IMR-90 (cell line): ENCODE measurements around the gene MRPL41. TPM values are rescaled to one million over a fixed set of nuclear protein-coding genes. Genes with fewer than 3 reads are reported as not detected.

ENCODE experiments used
- ATAC-seq: fragments of 200-7000 bp; cut with Tn5 transposase; 2 replicates; pipeline ENCODE4 v1.9.1; 2020; ENCODE audit warnings: low read depth, mild to moderate bottlenecking, moderate library complexity
- BruUV-seq: library from RNA; stranded (reverse); fragments of 400-500 nt; replicated peaks from 2 replicates; lab custom pipeline; 2021; lab: Mats Ljungman, UMichigan
- CTCF ChIA-PET: fragments of 300-600 bp; formaldehyde crosslinking; extraction: SDS; loops from one replicate; lab custom pipeline; 2021; ENCODE audit warnings: antibody characterized with exemption; lab: Yijun Ruan, JAX
- POLR2A ChIA-PET: fragments of 300-600 bp; sonication (Branson Sonifier 250); formaldehyde crosslinking; loops from one replicate; lab custom pipeline; 2022; ENCODE audit warnings: antibody characterized with exemption; ENCODE audit not compliant: unreplicated experiment; lab: Charles Lee
- DNase-seq: peaks from one replicate; pipeline ENCODE4 v3.0.0; 2013
- H2AFZ ChIP-seq: replicated peaks from 2 replicates; pipeline ENCODE3; 2013; ENCODE audit warnings: low read length, mild to moderate bottlenecking; ENCODE audit not compliant: poor library complexity
- H2AK5ac ChIP-seq: 2 replicates; pipeline ENCODE4 v1.6.1; 2013; ENCODE audit warnings: low read depth, low read length, inconsistent platforms
- H2AK9ac ChIP-seq: replicated peaks from 2 replicates; pipeline ENCODE3; 2013; ENCODE audit warnings: mild to moderate bottlenecking, low read depth, low read length, moderate library complexity; ENCODE audit not compliant: poor library complexity
- H2BK120ac ChIP-seq: 2 replicates; pipeline ENCODE4 v1.6.1; 2013; ENCODE audit warnings: low read depth, low read length, inconsistent platforms
- H2BK15ac ChIP-seq: 3 replicates; pipeline ENCODE4 v1.6.1; 2013; ENCODE audit warnings: low read depth, low read length, inconsistent platforms
- H2BK20ac ChIP-seq: 2 replicates; pipeline ENCODE4 v1.6.1; 2013; ENCODE audit warnings: low read depth, mild to moderate bottlenecking, inconsistent platforms, low read length, moderate library complexity
- H2BK5ac ChIP-seq: 2 replicates; pipeline ENCODE4 v1.6.1; 2013; ENCODE audit warnings: mild to moderate bottlenecking, low read depth, low read length, inconsistent platforms; ENCODE audit not compliant: poor library complexity, severe bottlenecking
- H3K14ac ChIP-seq: replicated peaks from 2 replicates; pipeline ENCODE4 v1.6.1; 2013; ENCODE audit warnings: low read depth, low read length, inconsistent platforms
- H3K18ac ChIP-seq: 2 replicates; pipeline ENCODE4 v1.6.1; 2013; ENCODE audit warnings: low read depth, low read length, control low read depth
- H3K23ac ChIP-seq: 2 replicates; pipeline ENCODE4 v1.6.1; 2013; ENCODE audit warnings: low read depth, low read length, inconsistent platforms
- H3K27ac ChIP-seq: 2 replicates; pipeline ENCODE4 v1.5.1; 2013; ENCODE audit warnings: mild to moderate bottlenecking, control low read depth, low read length; ENCODE audit not compliant: insufficient read depth
- H3K27me3 ChIP-seq: 2 replicates; pipeline ENCODE4 v1.6.1; 2013; ENCODE audit warnings: low read length; ENCODE audit not compliant: control insufficient read depth, insufficient read depth
- H3K36me3 ChIP-seq: 2 replicates; pipeline ENCODE4 v1.6.1; 2013; ENCODE audit warnings: low read length, mixed read lengths; ENCODE audit not compliant: control insufficient read depth, insufficient read depth
- H3K4ac ChIP-seq: 2 replicates; pipeline ENCODE4 v1.6.1; 2013; ENCODE audit warnings: low read depth, low read length, inconsistent platforms
- H3K4me1 ChIP-seq: 2 replicates; pipeline ENCODE4 v1.6.1; 2013; ENCODE audit warnings: low read length, mixed read lengths; ENCODE audit not compliant: control insufficient read depth, insufficient read depth
- H3K4me2 ChIP-seq: 2 replicates; pipeline ENCODE4 v1.6.1; 2013; ENCODE audit warnings: low read depth, mild to moderate bottlenecking, control low read depth, low read length, moderate library complexity
- H3K4me3 ChIP-seq: 2 replicates; pipeline ENCODE4 v1.5.1; 2013; ENCODE audit warnings: low read depth, mild to moderate bottlenecking, control low read depth, low read length, moderate library complexity; ENCODE audit not compliant: insufficient read depth
- H3K56ac ChIP-seq: 2 replicates; pipeline ENCODE4 v1.6.1; 2013; ENCODE audit warnings: low read length, inconsistent platforms; ENCODE audit not compliant: insufficient read depth; ENCODE audit errors: extremely low read depth
- H3K79me1 ChIP-seq, 2 experiments: 2 replicates each; pipeline ENCODE4 v1.6.1; 2013; ENCODE audit warnings: low read length in 2 of 2, inconsistent platforms in 1 of 2, low read depth in 1 of 2
- H3K9ac ChIP-seq: 2 replicates; pipeline ENCODE4 v1.6.1; 2013; ENCODE audit warnings: low read depth, low read length, control low read depth
- H3K9me1 ChIP-seq: 2 replicates; pipeline ENCODE4 v1.6.1; 2013; ENCODE audit warnings: low read length, inconsistent platforms; ENCODE audit not compliant: insufficient read depth
- H3K9me3 ChIP-seq: 2 replicates; pipeline ENCODE4 v1.6.1; 2013; ENCODE audit warnings: low read length; ENCODE audit not compliant: control insufficient read depth, insufficient read depth
- H4K20me1 ChIP-seq: 2 replicates; pipeline ENCODE4 v1.6.1; 2013; ENCODE audit warnings: low read length, inconsistent platforms; ENCODE audit not compliant: insufficient read depth
- H4K5ac ChIP-seq: 2 replicates; pipeline ENCODE4 v1.6.1; 2013; ENCODE audit warnings: mild to moderate bottlenecking, low read depth, low read length, control low read depth
- H4K8ac ChIP-seq, 2 experiments: 2 replicates each; pipeline ENCODE4 v1.6.1; 2013; ENCODE audit warnings: low read depth in 2 of 2, low read length in 2 of 2, control low read depth in 1 of 2, inconsistent platforms in 1 of 2
- H4K91ac ChIP-seq: 2 replicates; pipeline ENCODE4 v1.6.1; 2013; ENCODE audit warnings: low read depth, low read length, inconsistent platforms; ENCODE audit not compliant: insufficient read depth
- BHLHE40 ChIP-seq: fragments of 150-350 bp; IDR thresholded peaks from 2 replicates; pipeline ENCODE4 v1.6.1; 2016; ENCODE audit warnings: mild to moderate bottlenecking, low read depth, low read length
- CEBPB ChIP-seq: IDR thresholded peaks from 2 replicates; pipeline ENCODE4 v1.6.1; 2012; ENCODE audit warnings: low read depth, low read length, improper control_type of control experiment
- CHD1 ChIP-seq: IDR thresholded peaks from 2 replicates; pipeline ENCODE4 v1.6.1; 2012; ENCODE audit warnings: low read depth, low read length, improper control_type of control experiment
- FOS ChIP-seq: fragments of 150-350 bp; IDR thresholded peaks from 2 replicates; pipeline ENCODE4 v1.6.1; 2016; ENCODE audit warnings: low read depth, low read length
- MAFK ChIP-seq: IDR thresholded peaks from 2 replicates; pipeline ENCODE4 v1.6.1; 2012; ENCODE audit warnings: low read depth, low read length, improper control_type of control experiment
- MAZ ChIP-seq: IDR thresholded peaks from 2 replicates; pipeline ENCODE4 v1.6.1; 2012; ENCODE audit warnings: low read depth, mild to moderate bottlenecking, low read length, improper control_type of control experiment, moderate library complexity, borderline replicate concordance
- MXI1 ChIP-seq: IDR thresholded peaks from 2 replicates; pipeline ENCODE4 v1.6.1; 2012; ENCODE audit warnings: low read depth, mild to moderate bottlenecking, low read length, moderate library complexity, borderline replicate concordance
- NFE2L2 ChIP-seq: fragments of 150-350 bp; IDR thresholded peaks from 2 replicates; pipeline ENCODE4 v1.6.1; 2016; ENCODE audit warnings: low read depth, mild to moderate bottlenecking, low read length
- POLR2A ChIP-seq: IDR thresholded peaks from 2 replicates; pipeline ENCODE4 v1.6.1; 2012; ENCODE audit warnings: mild to moderate bottlenecking, low read depth, low read length
- RAD21 ChIP-seq: IDR thresholded peaks from 2 replicates; pipeline ENCODE4 v1.6.1; 2012; ENCODE audit warnings: low read length, improper control_type of control experiment
- RCOR1 ChIP-seq: IDR thresholded peaks from 2 replicates; pipeline ENCODE4 v1.6.1; 2012; ENCODE audit warnings: mild to moderate bottlenecking, low read length, improper control_type of control experiment; ENCODE audit not compliant: insufficient replicate concordance
- RFX5 ChIP-seq: IDR thresholded peaks from 2 replicates; pipeline ENCODE4 v1.8.0; 2012; ENCODE audit warnings: low read depth, mild to moderate bottlenecking, low read length, moderate library complexity
- SMC3 ChIP-seq: fragments of 150-350 bp; IDR thresholded peaks from 2 replicates; pipeline ENCODE4 v1.6.1; 2016; ENCODE audit warnings: low read depth, mild to moderate bottlenecking, antibody characterized with exemption, low read length, moderate library complexity
- WGBS, 2 experiments: methylation state at CpG; one replicate each; pipeline versions ENCODE4 v1.1.5 to v1.1.7; 2013; ENCODE audit warnings: missing lambda C conversion rate in 2 of 2; ENCODE audit not compliant: insufficient read length in 1 of 2; ENCODE audit errors: extremely low coverage in 2 of 2; 5-methylcytosine and 5-hydroxymethylcytosine counted together
- dilution Hi-C: fragments of 300-500 bp; cut with HindIII; formaldehyde crosslinking; loops from one replicate; pipeline ENCODE4 v1.14.3; 2018; ENCODE audit warnings: low sequenced_read_pairs; ENCODE audit not compliant: unreplicated experiment
- in situ Hi-C: fragments of 300-500 bp; cut with MboI; formaldehyde crosslinking; loops from 3 replicates; pipeline ENCODE4 v1.14.3; 2019; ENCODE audit warnings: low sequenced_read_pairs, inconsistent platforms, mixed read lengths
- intact Hi-C: fragments of 100-400 bp; cut with micrococcal nuclease; formaldehyde crosslinking; loops from 2 replicates; pipeline ENCODE4 v1.10.0; 2022
- polyA plus RNA-seq, 3 experiments: library from polyadenylated mRNA; depleted of rRNA; stranded (reverse); fragments of >200 nt; gene quantifications; 2 replicates each; pipeline ENCODE4 v1.2.3, GENCODE V29; 2012; ENCODE audit warnings: low replicate concordance in 1 of 3
- total RNA-seq: library from RNA; depleted of rRNA; stranded (reverse); fragments of >200 nt; gene quantifications from 2 replicates; pipeline ENCODE4 v1.2.3, GENCODE V29; 2012
- TF ChIP-seq, protein P1 (sequence below): fragments of 150-350 bp; IDR thresholded peaks from 2 replicates; pipeline ENCODE4 v1.6.1; 2016; ENCODE audit warnings: low read depth, mild to moderate bottlenecking, low read length, moderate library complexity, borderline replicate concordance
- TF ChIP-seq, protein P2 (sequence below): conservative IDR thresholded peaks from 2 replicates; pipeline ENCODE4 v1.5.1; 2012; ENCODE audit warnings: mild to moderate bottlenecking, low read depth, low read length, improper control_type of control experiment

Gene MRPL41
- total and polyA plus RNA-seq, 2 of the 4 experiments (the other 2 are of a cell fraction): 15.6 to 38.9 TPM

DNA sequence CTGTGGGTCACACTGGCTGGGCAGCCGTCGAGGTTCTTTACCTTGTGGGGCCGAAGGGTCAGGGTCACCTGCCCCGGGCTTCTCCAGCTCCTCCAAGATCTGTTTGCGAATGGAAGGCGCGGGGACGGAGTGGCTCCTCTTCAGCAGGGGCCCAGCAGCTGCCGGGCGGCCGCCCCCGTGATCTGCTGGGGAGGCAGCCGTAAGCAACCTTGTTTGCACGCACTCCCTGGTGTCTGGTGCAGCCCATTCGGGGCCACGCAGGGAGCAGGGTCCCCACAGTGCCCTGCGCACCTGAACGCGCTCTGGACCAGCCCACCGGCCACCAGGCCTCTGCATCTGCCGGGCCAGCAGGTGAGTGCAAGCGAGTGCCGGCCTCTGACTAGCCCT lies 36.3 kb upstream of the MRPL41 start:
- H2AK5ac ChIP-seq: no peak overlapping the region
- H3K4me1 ChIP-seq: no peaks in the 10 kb centered on the region
- no peaks in the 10 kb centered on the region for H3K79me1 ChIP-seq
- H3K14ac ChIP-seq: no peak overlapping the region
- no peak overlapping the region for H3K4ac ChIP-seq
- in situ Hi-C loops: no loop called here
- no peak overlapping the region for H3K27ac ChIP-seq
- TF ChIP-seq, protein P1, sequence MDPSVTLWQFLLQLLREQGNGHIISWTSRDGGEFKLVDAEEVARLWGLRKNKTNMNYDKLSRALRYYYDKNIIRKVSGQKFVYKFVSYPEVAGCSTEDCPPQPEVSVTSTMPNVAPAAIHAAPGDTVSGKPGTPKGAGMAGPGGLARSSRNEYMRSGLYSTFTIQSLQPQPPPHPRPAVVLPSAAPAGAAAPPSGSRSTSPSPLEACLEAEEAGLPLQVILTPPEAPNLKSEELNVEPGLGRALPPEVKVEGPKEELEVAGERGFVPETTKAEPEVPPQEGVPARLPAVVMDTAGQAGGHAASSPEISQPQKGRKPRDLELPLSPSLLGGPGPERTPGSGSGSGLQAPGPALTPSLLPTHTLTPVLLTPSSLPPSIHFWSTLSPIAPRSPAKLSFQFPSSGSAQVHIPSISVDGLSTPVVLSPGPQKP: no peak
- TF ChIP-seq RFX5 (no peak), CEBPB (no peak), RCOR1 (no peak), NFE2L2 (no peak), CHD1 (no peak), MAFK (no peak), SMC3 (no peak), MAZ (no peak), RAD21 (no peak), MXI1 (no peak), BHLHE40 (no peak), POLR2A (no peak), FOS (no peak)
- TF ChIP-seq, protein P2, sequence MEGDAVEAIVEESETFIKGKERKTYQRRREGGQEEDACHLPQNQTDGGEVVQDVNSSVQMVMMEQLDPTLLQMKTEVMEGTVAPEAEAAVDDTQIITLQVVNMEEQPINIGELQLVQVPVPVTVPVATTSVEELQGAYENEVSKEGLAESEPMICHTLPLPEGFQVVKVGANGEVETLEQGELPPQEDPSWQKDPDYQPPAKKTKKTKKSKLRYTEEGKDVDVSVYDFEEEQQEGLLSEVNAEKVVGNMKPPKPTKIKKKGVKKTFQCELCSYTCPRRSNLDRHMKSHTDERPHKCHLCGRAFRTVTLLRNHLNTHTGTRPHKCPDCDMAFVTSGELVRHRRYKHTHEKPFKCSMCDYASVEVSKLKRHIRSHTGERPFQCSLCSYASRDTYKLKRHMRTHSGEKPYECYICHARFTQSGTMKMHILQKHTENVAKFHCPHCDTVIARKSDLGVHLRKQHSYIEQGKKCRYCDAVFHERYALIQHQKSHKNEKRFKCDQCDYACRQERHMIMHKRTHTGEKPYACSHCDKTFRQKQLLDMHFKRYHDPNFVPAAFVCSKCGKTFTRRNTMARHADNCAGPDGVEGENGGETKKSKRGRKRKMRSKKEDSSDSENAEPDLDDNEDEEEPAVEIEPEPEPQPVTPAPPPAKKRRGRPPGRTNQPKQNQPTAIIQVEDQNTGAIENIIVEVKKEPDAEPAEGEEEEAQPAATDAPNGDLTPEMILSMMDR: no peak
- H4K20me1 ChIP-seq: no peaks in the 10 kb centered on the region
- 78% methylated on average over 13 of the region's 23 CpGs; no CpG with 5 or more reads in 1 of the 2 experiments for WGBS, 2 experiments
- H2BK120ac ChIP-seq: no peak overlapping the region
- no peak overlapping the region for H2AFZ ChIP-seq
- H3K23ac ChIP-seq: no peak overlapping the region
- no peaks in the 10 kb centered on the region for H3K9me3 ChIP-seq
- H2BK15ac ChIP-seq: no peak overlapping the region
- no peak overlapping the region for H3K4me3 ChIP-seq
- no TSS peak for BruUV-seq
- ATAC-seq (no peak), DNase-seq (no peak)
- no peak overlapping the region for H4K5ac ChIP-seq
- CTCF ChIA-PET: no interaction called here
- no peak overlapping the region for H2AK9ac ChIP-seq
- intact Hi-C loops: no loop called here
- no peak overlapping the region for H2BK5ac ChIP-seq
- no peak overlapping the region for H4K91ac ChIP-seq
- no peak overlapping the region for H3K9ac ChIP-seq
- no peaks in the 10 kb centered on the region for H3K36me3 ChIP-seq
- H3K18ac ChIP-seq: no peak overlapping the region
- no peaks in the 10 kb centered on the region for H3K9me1 ChIP-seq
- no peak overlapping the region for H2BK20ac ChIP-seq
- H3K4me2 ChIP-seq: no peak overlapping the region
- no peaks in the 10 kb centered on the region for H3K27me3 ChIP-seq
- no peak overlapping the region for H4K8ac ChIP-seq
- POLR2A ChIA-PET: no interaction called here
- H3K56ac ChIP-seq: no peak overlapping the region
- dilution Hi-C loops: no loop called here
